Erythroblast (primary cell): ENCODE data around the gene C3orf52.

Source experiments
- GATA1 ChIP-seq: IDR thresholded peaks from 2 replicates; pipeline ENCODE4 v1.6.1; 2011; ENCODE audit warnings: low read depth, mild to moderate bottlenecking, control low read depth, low read length, moderate library complexity
- POLR2A ChIP-seq: IDR thresholded peaks from 2 replicates; pipeline ENCODE4 v1.6.1; 2011; ENCODE audit warnings: mild to moderate bottlenecking, low read length

GRCh38 chr3:112084980-112085705 lies 1.0 kb upstream of the C3orf52 start:
- no peak for TF ChIP-seq POLR2A
- TF ChIP-seq GATA1: no peak
